Colonic mucosa (tissue), 4 donors: ENCODE measurements around the gene TACR2. TPM values are rescaled to one million over a fixed set of nuclear protein-coding genes. Genes with fewer than 3 reads are reported as not detected.
A peak's percentile ranks its signal among the peaks of the same experiment; 100 is the strongest.

ENCODE experiments used
- DNase-seq: peaks from one replicate; pipeline ENCODE4 v3.0.0-alpha.2; 2020
- H3K27ac ChIP-seq: fragments of 200-600 bp; one replicate; pipeline ENCODE4 v1.8.0; 2021
- H3K27me3 ChIP-seq: fragments of 200-600 bp; one replicate; pipeline ENCODE4 v1.8.0; 2021
- H3K36me3 ChIP-seq: fragments of 200-600 bp; one replicate; pipeline ENCODE4 v1.8.0; 2021
- H3K4me1 ChIP-seq: fragments of 200-600 bp; one replicate; pipeline ENCODE4 v1.8.0; 2021; ENCODE audit warnings: mild to moderate bottlenecking
- H3K4me3 ChIP-seq: fragments of 200-600 bp; one replicate; pipeline ENCODE4 v1.8.0; 2021
- H3K9ac ChIP-seq, 2 donors: one replicate each; pipeline ENCODE4 v1.7.0; 2013; ENCODE audit warnings: control low read depth in 2 of 2, low read depth in 2 of 2, low read length in 2 of 2
- H3K9me3 ChIP-seq: fragments of 200-600 bp; one replicate; pipeline ENCODE4 v1.8.0; 2021
- intact Hi-C: fragments of 100-400 bp; cut with DNase I; formaldehyde crosslinking; loops from one replicate; pipeline ENCODE4 v1.14.1; 2022
- total RNA-seq, 2 donors: library from RNA; stranded (reverse); fragmentation: NEBNext Ultra II Directional in 1 of 2; extraction: Animal tissue kit (Norgen Biotek cat#: 25700) in 1 of 2; gene quantifications; one replicate each; pipeline ENCODE4 v1.2.1, GENCODE V29; 2021
- TF ChIP-seq, protein P1 (sequence below): fragments of 200-600 bp; IDR thresholded peaks from one replicate; pipeline ENCODE4 v1.8.0; 2022; ENCODE audit warnings: antibody characterized with exemption, mild to moderate bottlenecking
- donor health status: healthy.
- donor health status: DM: no; HTN: no; CAD: no.
- donor health status: DM: no; HTN: no; CAD: no.

Gene TACR2
- total RNA-seq, 2 donors from 2014 or later, result 0.22 to 18.8 TPM

DNA sequence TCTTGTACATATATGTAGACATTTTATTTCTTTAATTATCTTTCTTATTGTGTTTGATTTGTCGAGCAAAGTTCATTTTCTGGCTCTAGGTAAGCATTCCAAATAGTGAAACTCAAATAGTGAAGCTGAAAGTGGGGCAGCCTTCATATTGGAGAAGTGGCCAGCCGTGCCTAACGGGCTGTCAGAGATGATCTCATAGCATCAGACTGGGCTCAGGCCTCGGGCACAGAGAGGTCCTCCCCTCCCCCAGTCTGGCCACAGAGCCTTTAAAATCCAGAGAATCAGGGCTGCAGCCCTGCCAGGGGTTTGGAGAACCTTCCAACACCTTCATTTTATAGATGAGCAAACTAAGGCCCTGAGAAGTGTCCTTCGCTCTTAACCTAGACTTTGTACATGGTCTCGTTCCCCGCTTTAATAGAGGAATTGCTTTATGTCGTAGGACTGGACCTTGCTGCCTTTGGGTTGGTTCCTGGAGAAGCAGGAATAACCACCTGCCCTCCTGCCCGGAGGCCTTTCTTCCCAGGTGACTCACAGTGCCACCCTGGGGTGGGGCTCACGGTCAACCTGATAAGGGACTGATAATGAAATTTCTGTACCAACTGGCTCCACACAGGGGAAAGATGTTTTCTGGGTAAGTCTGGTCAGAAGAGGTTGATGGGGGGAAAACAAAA, 41.8 kb upstream of the TACR2 start:
- Histone ChIP-seq H3K36me3 (no peaks in the 10 kb centered on the region), H3K9me3 (no peaks in the 10 kb centered on the region), H3K4me3 (no peak overlapping the region), H3K9ac (peak overlapping the region in 1 of 2 donors; percentile 54), H3K4me1 (peaks cover 18% of the 10 kb centered on the region), H3K27me3 (no peaks in the 10 kb centered on the region), H3K27ac (peak overlapping the region; percentile 90)
- peak; percentile 93 for DNase-seq
- intact Hi-C loops, result no loop called here
- TF ChIP-seq, protein P1, sequence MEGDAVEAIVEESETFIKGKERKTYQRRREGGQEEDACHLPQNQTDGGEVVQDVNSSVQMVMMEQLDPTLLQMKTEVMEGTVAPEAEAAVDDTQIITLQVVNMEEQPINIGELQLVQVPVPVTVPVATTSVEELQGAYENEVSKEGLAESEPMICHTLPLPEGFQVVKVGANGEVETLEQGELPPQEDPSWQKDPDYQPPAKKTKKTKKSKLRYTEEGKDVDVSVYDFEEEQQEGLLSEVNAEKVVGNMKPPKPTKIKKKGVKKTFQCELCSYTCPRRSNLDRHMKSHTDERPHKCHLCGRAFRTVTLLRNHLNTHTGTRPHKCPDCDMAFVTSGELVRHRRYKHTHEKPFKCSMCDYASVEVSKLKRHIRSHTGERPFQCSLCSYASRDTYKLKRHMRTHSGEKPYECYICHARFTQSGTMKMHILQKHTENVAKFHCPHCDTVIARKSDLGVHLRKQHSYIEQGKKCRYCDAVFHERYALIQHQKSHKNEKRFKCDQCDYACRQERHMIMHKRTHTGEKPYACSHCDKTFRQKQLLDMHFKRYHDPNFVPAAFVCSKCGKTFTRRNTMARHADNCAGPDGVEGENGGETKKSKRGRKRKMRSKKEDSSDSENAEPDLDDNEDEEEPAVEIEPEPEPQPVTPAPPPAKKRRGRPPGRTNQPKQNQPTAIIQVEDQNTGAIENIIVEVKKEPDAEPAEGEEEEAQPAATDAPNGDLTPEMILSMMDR, result no peak

DNA sequence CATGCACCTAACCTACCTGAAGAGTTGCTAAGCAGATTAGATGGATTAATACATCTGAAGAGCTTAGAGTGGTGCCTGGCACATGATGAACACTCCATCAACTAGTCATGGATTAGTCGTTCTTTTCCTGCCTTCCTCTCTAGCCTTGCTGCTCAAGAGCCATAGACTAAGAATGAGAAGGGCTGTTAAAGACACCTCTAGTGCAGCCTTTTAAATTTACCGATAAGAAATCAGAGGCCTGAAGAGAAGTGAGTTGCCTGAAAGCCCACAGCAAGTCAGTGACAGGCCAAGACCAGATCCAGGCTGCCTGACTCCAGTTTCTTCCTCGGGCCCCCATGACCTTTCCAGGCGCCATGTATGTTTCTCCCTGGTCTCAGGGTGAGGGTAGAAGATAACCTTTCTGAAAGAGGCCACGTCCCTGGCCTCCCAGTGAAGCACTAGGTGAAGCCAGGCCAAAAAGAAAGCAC, 41.1 kb upstream of the TACR2 start:
- Histone ChIP-seq H3K4me3 (no peak overlapping the region), H3K27me3 (no peaks in the 10 kb centered on the region), H3K27ac (peak overlapping the region; percentile 90), H3K9me3 (no peaks in the 10 kb centered on the region), H3K36me3 (no peaks in the 10 kb centered on the region), H3K4me1 (peaks cover 19% of the 10 kb centered on the region), H3K9ac (peak overlapping the region in 1 of 2 donors; percentile 9)
- TF ChIP-seq, protein P1, result no peak
- intact Hi-C loops, result no loop called here
- DNase-seq, result no peak

DNA sequence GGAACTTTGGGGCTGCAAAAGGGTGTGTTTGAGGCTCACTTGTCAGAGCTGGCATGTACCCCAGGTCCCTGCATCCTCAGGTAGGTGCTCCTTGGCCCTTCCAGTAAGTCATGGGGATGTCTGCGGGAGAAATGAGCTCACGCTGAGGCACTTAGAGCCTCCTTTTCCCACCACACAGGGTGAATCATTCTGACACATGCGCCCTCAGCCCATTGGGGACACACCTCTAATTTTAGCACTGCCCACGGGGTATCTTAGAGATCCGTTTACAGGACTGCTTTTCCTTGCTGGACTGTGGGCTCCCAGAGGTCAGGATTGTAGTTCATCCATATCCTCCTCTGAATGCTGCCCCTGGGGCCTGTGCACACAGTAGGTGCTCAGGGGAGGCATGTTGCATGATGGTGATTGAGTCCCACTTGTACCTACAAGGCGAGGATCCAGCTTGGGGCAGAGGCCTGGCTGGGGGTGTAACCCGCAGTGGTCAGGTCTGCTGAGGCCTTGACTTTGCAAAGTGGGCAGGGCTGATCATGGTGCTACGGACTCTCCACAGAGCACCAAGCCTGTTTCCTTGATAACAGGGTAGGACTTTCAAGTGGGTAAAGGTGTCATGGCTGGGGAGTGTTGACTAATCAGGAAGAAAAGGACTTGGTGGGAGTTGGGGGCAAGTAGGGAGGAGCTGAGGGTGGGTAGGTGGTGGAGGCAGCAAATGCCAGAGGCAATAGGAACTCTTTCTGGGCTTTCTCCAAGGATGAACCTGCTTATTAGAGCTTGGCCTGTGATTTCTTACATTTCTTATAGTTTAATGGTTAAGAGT, 40.4 kb upstream of the TACR2 start:
- H3K9ac ChIP-seq, result no peak overlapping the region
- peak overlapping the region; percentile 90 for H3K27ac ChIP-seq
- TF ChIP-seq, protein P1, result no peak
- no peaks in the 10 kb centered on the region for H3K36me3 ChIP-seq
- peaks cover 24% of the 10 kb centered on the region for H3K4me1 ChIP-seq
- H3K9me3 ChIP-seq, result no peaks in the 10 kb centered on the region
- H3K4me3 ChIP-seq, result no peak overlapping the region
- DNase-seq, result no peak
- intact Hi-C loops, result no loop called here
- H3K27me3 ChIP-seq, result no peaks in the 10 kb centered on the region

DNA sequence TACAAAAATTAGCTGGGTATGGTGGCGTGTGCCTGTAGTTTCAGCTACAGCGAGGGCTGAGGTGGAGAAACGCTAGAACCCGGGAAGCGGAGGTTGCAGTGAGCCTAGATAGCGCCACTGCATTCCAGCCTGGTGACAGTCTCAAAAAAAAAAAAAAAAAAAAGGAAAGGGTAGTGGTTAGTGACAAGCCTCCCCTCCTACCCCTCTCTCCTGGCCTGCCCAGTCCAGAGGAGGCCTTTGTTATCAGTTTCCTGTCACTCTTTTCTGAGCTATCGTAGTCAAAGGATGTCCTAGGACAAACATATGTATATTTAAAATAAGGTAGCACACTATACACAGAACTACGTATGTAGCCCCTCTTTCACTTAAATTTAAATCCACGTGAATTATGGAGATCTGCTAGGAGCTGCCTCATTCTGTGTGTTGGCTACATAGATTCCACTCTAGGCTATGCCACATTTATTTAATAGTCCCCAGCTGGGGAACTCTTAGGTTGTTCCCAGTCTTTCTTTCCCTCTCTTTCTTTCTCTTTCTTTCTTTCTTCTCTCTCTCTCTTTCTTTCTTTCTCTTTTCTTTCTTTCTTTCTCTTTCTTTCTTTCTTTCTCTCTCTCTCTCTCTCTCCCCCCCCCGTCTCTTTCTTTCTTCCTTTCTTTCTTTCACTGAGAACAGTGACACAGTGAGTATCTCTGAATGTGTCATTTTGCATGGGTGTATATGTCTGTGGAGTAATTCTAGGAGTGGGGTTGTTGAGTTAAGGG, 38.5 kb upstream of the TACR2 start:
- Histone ChIP-seq H3K36me3 (no peaks in the 10 kb centered on the region), H3K9ac (no peak overlapping the region), H3K27ac (no peak overlapping the region), H3K4me3 (no peak overlapping the region), H3K27me3 (no peaks in the 10 kb centered on the region), H3K4me1 (peaks cover 24% of the 10 kb centered on the region), H3K9me3 (no peaks in the 10 kb centered on the region)
- intact Hi-C loops, result no loop called here
- TF ChIP-seq, protein P1, result no peak
- no peak for DNase-seq

DNA sequence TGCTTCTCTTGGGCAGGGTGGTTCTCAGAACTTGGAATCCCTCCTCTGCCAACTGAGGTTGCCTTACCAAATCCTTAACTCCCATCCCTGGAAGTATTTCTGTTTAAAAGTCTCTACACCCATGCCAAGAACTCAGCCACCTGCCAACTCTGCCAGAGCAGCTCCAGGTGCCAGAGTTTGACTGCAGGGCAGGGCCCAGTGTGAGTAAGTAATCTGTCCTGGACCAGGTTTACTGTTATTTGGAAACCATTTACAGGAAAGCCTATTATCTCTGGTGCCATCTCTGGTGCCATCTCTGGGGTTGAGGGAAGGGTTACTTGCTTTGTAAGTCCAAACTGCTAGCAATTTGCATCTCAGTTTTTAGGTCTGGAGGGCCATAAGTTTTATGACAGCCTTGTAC, 37.1 kb upstream of the TACR2 start:
- DNase-seq, result no peak

More for the DNA sequence above, 37.1 kb upstream of the TACR2 start:
- Histone ChIP-seq H3K27ac (peak overlapping the region; percentile 34), H3K9ac (peak overlapping the region in 1 of 2 donors; percentile 22), H3K9me3 (no peaks in the 10 kb centered on the region), H3K4me3 (no peak overlapping the region), H3K36me3 (no peaks in the 10 kb centered on the region), H3K4me1 (peaks cover 17% of the 10 kb centered on the region), H3K27me3 (no peaks in the 10 kb centered on the region)
- intact Hi-C loops, result no loop called here
- TF ChIP-seq, protein P1, result no peak
